ENCODE data around the gene PPP2R2C.

PPP2R2C gene

GRCh38 chr4:6327220-6327917 is 145.0 kb downstream of the PPP2R2C start:
- DNase-seq (ENCODE audit: low read depth) = peak; percentile 33

GRCh38 chr4:6326312-6327060 is 145.9 kb downstream of the PPP2R2C start:
- no peak for DNase-seq (ENCODE audit: low read depth)

DNA sequence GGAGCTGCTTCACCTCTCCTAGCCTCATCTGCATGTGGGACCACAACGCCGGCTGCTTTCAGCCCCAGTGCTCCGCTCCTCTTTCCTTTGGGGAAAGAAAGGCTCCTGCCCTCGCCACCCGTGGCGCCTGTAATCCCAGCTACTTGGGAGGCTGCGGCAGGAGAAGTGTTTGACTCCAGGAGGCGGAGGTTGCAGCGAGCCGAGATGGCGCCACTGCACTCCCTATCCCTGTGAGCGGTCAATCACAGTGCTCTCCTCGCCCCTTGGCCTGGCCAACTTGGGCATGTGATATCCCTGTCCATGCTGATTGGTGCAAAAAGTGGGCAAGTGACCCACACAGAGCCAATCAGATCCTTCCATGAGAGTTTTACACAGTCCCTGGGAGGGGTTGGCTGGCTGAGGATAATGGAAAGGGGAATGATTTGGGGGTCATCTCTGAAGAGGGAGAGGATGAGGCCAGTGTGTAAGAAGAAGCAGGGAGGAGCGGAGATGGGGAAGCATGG is 146.6 kb downstream of the PPP2R2C start:
- DNase-seq (ENCODE audit: low read depth) = no peak

DNA sequence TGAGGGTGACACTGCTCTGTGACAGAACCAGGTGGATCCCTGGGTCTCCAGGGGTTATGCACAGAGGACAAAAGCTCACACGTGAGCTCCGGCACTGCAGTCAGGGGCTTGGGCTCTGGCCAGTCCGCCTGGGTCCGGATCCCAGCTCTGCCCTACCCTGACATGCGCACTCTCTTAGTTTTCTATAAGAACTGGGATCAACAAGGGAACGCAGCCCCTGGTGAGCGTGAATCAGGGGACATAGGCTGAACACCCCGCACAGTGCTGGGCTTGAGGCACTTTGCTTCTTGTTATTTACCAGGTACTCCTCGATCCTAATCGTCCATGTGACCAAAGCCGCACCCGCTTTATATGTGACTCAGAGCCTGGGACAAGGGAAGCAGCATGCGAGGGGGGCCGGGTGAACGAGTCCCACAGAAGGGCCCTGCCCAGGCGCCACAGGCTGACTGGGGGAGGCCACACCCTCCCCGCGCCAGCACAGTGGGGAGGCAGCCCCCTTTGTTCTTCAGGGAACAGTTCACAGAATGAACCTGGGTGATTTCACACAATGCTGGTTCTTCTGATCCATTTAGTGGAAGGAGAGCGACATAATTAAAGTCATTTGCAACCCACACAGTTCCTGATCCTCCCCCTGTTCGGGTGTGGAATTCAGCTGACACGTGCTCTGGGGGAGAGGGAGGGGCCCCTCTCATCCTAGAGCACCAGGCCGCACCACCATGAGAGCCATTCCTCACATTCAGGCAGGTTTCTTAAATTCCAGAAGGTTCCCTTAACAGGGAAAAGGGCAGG is 147.2 kb downstream of the PPP2R2C start:
- DNase-seq (ENCODE audit: low read depth) = no peak

DNA sequence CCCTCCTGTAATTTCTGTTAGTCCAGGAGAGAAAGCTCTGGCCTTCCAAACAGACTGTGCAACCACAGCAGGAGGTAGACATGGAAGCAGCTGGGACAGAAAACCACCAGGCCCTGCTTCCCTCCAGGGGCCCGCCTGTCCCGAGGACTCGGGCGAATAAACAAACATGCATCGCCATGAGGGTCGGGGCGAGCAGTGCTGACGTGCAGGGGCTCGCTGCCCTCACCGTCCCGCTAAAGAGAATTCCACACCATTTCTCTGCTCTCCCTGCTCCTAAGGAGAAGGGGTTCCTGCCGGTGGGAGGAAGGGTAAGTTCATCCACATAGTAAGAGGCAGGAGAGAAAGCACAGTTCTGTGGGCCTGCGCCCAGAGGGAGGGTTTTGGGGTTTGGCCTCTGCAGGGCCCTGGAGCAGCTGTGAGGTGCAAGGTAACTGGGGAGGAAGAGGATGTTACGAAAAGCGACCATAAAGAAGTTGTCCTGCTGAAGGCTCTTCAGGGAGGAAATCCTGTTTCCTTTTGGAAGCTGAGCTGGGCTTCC is 147.9 kb downstream of the PPP2R2C start:
- no peak for DNase-seq (ENCODE audit: low read depth)

DNA sequence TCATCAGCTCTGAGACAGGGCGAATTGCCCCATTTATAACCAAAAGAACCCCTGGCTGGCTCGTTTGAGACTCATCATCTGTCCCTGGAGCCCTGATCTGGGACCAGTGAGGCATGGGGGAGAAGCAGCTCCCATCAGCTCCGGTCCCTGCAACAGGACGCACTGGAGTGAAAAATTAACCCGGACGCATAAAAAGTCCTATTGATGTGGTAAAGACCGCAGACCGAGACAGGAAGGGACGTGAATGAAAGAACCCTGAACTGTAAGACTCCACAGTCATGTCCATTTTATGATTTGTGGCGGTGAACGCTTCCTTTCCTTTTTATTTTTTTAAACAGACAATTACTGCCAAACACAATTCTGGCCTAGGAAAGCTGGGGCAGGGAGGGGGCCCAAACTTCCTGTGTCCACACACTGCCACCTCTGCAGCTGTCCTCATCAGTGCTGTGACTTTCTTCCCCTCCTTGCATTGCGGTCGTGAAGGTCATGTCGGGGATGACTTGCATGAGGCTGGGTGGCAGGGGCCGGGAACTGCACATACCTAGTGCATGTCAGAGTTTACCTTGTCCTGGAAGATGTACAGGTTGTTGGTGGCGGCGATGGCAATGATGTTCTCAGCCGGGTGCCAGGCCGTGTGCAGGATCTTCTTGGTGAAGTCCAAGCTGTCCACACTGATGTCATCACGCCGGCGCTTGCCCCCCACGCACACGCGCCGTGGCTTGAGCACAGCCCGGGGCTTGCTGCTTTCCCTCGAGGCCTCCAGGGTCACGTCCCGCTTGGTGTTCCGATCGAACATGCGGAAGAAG is 149.4 kb downstream of the PPP2R2C start:
- no peak for DNase-seq (ENCODE audit: low read depth)

DNA sequence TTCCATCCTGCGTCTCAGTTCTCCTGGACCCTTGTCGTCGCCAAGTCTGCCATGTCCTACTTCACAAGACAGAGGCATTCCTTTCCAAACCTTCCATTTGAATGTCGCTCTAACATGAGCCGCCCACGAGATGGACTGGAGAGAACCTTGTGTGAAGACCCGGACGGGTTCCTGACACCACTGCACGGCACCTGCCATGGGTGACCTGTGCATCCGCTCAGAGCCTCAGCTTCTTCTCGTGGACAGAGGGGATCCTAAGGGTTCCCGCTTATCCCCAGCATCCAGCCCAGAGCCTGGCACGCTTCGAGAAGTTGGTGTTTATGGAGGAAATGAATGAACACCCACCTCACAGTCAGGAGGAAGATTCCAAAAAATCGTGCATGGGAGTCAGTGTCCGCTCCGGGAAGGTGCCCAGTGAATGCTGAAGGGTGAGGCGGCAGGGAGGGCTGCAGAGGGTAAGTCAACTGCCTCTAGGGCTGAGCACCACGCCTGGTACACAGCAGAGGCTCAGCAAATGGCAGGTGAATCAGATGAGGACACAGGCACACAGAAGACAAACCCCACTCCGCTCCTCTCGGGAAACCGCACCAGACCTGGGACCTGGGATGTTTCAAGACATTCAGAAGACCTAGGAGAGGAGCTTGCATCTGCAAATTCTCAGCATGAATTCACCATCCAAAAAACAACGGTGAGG is 150.2 kb downstream of the PPP2R2C start:
- no peak for DNase-seq (ENCODE audit: low read depth)

- no peak for DNase-seq (ENCODE audit: low read depth)
Observed at GRCh38 chr4:6321361-6321760, 151.1 kb downstream of the PPP2R2C start.

- no peak for DNase-seq (ENCODE audit: low read depth)
Observed at GRCh38 chr4:6320663-6321062, 151.8 kb downstream of the PPP2R2C start.

DNA sequence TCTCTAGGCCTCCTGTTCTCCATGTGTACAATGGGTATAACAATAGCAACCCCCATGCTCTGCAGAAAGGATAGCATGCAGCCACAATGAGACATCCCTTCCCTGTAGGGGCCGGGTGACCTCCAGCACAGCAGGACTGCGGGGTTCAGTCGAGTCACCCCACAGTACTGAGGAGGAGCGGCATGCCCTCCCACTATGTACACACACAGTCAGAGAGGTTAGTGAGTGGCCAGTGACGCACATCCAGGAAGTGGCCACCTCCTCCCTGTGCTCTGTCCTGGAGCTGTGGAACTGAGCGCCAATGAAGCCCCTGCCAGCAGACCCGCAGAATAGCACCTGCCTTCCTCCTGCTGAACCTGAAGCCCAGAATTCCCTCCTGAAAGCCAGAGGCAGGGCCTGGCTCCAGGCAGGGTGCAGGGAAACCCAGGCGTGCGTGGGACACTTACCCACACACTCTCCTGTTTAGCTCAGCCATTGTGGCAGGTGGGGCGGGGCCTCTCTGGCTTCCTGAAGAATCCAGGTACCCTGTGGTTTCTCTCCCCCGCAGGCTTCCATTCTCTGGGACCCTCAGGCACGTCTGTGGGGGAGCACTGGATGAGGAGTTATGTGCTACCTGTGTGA is 152.8 kb downstream of the PPP2R2C start:
- DNase-seq (ENCODE audit: low read depth) = no peak

GRCh38 chr4:6318206-6318605 is 154.2 kb downstream of the PPP2R2C start:
- DNase-seq (ENCODE audit: low read depth) = no peak

GRCh38 chr4:6316461-6317003 is 155.9 kb downstream of the PPP2R2C start:
- DNase-seq (ENCODE audit: low read depth) = no peak

DNA sequence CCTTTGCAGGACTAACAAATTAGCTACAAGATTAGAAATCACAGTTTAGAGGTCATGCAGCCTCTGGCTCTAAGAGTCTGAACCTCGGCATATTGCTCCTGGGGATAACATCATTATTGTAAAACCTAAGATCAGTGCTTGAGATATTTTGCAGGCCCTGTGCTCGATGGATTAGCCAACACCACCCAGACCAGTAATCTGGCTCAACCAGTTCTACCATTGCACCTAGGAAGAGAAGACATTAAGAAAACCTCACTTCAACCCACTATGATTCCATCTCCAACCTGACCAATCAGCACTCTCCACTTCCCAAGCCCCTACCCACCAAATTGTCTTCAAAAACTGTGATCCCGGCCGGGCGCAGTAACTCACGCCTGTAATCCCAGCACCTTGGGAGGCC is 159.2 kb downstream of the PPP2R2C start:
- DNase-seq (ENCODE audit: low read depth) = no peak

DNA sequence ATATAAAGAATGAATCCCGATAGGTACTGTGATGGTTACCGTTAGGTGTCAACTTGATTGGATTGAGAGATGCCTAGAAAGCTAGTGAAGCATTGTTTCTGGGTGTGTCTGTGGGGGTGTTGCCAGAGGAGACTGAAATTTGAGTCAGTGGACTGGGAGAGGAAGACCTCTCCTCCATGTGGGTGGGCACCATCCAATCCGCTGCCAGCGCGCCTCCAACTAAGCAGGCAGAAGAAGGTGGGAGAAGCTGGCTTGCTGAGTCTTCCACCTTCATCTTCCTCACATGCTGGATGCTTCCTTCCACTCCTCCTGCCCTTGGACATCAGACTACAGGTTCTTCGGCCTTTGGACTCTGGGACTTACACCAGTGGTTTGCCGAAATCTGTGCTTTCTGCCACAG is 162.6 kb downstream of the PPP2R2C start:
- DNase-seq (ENCODE audit: low read depth) = no peak

DNA sequence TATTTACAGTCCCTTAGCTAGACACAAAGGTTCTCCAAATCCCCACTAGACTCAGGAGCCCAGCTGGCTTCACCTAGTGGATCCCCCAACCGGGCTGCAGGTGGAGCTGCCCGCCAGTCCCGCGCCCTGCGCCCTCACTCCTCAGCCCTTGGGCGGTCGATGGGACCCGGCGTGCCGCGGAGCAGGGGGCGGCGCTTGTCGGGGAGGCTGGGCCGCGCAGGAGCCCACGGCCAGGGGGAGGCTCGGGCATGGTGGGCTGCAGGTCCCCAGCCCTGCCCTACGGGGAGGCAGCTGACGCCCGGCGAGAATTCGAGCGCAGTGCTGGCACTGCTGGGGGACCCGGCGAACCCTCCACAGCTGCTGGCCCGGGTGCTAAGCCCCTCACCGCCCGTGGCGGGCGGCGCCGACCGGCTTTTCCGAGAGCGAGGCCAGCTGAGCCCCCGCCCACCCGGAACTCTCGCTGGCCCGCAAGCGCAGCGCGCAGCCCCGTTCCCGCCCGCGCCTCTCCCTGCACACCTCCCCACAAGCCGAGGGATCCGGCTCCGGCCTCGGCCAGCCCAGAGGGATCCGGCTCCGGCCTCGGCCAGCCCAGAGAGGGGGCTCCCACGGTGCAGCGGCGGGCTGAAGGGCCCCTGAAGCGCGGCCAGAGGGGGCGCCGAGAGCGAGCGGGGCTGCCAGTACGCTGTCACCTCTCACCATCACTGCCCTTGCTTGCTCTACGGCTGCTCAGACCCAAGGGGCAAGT is 163.3 kb downstream of the PPP2R2C start:
- no peak for DNase-seq (ENCODE audit: low read depth)

GRCh38 chr4:6307891-6308290 is 164.5 kb downstream of the PPP2R2C start:
- DNase-seq (ENCODE audit: low read depth) = no peak

- DNase-seq (ENCODE audit: low read depth) = no peak
Observed at GRCh38 chr4:6307230-6307629, 165.2 kb downstream of the PPP2R2C start.

GRCh38 chr4:6306299-6306698 is 166.1 kb downstream of the PPP2R2C start:
- DNase-seq (ENCODE audit: low read depth) = no peak

DNA sequence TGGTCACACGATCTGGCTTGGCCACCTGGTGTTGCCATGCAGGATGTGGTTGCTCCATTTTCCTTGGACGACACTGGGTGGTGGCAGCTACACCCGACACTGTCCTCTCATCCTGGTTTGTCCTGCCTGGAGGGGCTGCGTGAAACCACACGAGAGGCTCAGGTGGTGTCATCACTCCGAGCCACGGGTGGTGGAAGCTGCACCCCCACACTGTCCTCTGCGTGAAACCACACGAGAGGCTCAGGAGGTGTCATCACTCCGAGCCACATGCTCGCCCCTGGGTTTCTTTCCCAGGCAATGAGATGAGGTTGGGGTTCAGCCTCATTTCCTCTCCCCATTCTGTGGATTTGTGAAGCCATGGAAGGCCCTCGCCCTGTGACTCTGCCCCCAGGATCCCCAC is 168.5 kb downstream of the PPP2R2C start:
- DNase-seq (ENCODE audit: low read depth) = no peak

DNA sequence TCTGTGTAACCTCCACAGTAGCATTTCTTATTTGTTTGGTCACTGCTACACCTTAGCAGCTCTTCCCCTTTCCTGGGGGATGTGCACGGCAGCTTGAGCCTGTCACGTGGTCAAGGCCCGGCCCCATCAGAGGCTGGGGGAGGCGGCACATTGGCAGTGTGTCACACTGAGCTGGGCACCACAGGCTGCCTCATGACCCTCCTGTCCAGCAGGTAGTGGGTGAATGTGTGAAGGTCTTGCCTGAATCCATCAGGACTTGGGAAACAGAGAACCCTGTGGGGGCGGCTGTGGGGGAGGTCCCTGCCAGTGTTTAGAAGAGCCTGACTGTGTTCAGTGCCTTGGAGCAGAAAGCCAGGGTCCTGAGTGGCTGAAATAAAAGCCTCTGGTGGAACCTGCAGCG is 169.5 kb downstream of the PPP2R2C start:
- DNase-seq (ENCODE audit: low read depth) = no peak

All from amniotic epithelial cell (primary cell).